Uterus (tissue), 4 donors: Measurements from ENCODE around the gene NPHP3. TPM values are rescaled to one million over a fixed set of nuclear protein-coding genes. Genes with fewer than 3 reads are reported as not detected.

Source experiments
- DNase-seq, 2 donors: peaks; one replicate each; pipeline ENCODE4 v3.0.0-alpha.2; 2019 to 2020
- H3K27ac ChIP-seq, 2 donors: fragments of 200-600 bp; sonication (generic); 1 replicate in 1 of 2; 2 replicates in 1 of 2; pipeline ENCODE4 v1.5.1; 2016 to 2018
- H3K27me3 ChIP-seq, 2 donors: fragments of 200-600 bp; sonication (generic); one replicate each; pipeline ENCODE4 v1.5.1; 2018 to 2019; ENCODE audit warnings: control low read depth in 1 of 2
- H3K36me3 ChIP-seq, 2 donors: fragments of 200-600 bp; sonication (generic); one replicate each; pipeline ENCODE4 v1.5.1; 2019; ENCODE audit warnings: control low read depth in 1 of 2
- H3K4me1 ChIP-seq, 2 donors: fragments of 200-600 bp; sonication (generic); one replicate each; pipeline ENCODE4 v1.5.1; 2018 to 2019; ENCODE audit warnings: control low read depth in 1 of 2
- H3K4me3 ChIP-seq, 2 donors: fragments of 200-600 bp; sonication (generic); 1 replicate in 1 of 2; 2 replicates in 1 of 2; pipeline ENCODE4 v1.5.1; 2018 to 2019; ENCODE audit warnings: mild to moderate bottlenecking in 1 of 2
- H3K9me3 ChIP-seq, 2 donors: fragments of 200-600 bp; sonication (generic); one replicate each; pipeline ENCODE4 v1.5.1; 2019; ENCODE audit warnings: control low read depth in 1 of 2
- CTCF ChIP-seq, 4 experiments: fragments of 200-600 bp in 2 of 4; fragments of 450-650 bp in 2 of 4; sonication (generic) in 2 of 4; IDR thresholded peaks; one replicate each; pipeline ENCODE4 v1.5.1; 2016 to 2019; ENCODE audit warnings: antibody characterized with exemption in 4 of 4, mild to moderate bottlenecking in 2 of 4, moderate library complexity in 1 of 4
- POLR2A ChIP-seq, 2 donors: fragments of 450-650 bp; IDR thresholded peaks; one replicate each; pipeline ENCODE4 v1.6.1; 2016; ENCODE audit warnings: antibody characterized with exemption in 2 of 2, mild to moderate bottlenecking in 1 of 2, moderate library complexity in 1 of 2
- intact Hi-C: fragments of 100-400 bp; cut with DNase I; formaldehyde crosslinking; loops from one replicate; pipeline ENCODE4 v1.15.1; 2023; ENCODE audit warnings: low total_unique reads
- total RNA-seq, 4 donors: library from RNA; depleted of rRNA in 3 of 4; stranded (reverse); fragments of >200 nt in 3 of 4; gene quantifications; one replicate each; pipeline versions ENCODE4 v1.1.0 to v1.2.4, GENCODE V29; 2014 to 2023
- donor health status: DM: yes; HTN: yes; CAD: no.

Gene NPHP3
- total RNA-seq, 4 donors from 2014 or later: 50.3 to 111 (median 57.8) TPM

- H3K4me1 ChIP-seq: no peaks in the 10 kb centered on the region
- TF ChIP-seq CTCF (IDR thresholded peaks at IDR 0.05) (no peak), POLR2A (IDR thresholded peaks at IDR 0.05) (no peak)
- no peaks in the 10 kb centered on the region for H3K27me3 ChIP-seq
- H3K9me3 ChIP-seq: no peaks in the 10 kb centered on the region
- no peak overlapping the region for H3K4me3 ChIP-seq
- intact Hi-C loops: no loop called here
- no peak overlapping the region for H3K27ac ChIP-seq
- peaks cover 0 to 2% of the 10 kb centered on the region in 2 donors for H3K36me3 ChIP-seq
- no peak for DNase-seq
Observed at GRCh38 chr3:132679911-132680310, 42.3 kb downstream of the NPHP3 start.

GRCh38 chr3:132675408-132675807 is 46.8 kb downstream of the NPHP3 start:
- no peak overlapping the region for H3K4me3 ChIP-seq
- TF ChIP-seq CTCF (IDR thresholded peaks at IDR 0.05) (no peak), POLR2A (IDR thresholded peaks at IDR 0.05) (no peak)

GRCh38 chr3:132669256-132669777 is 52.9 kb downstream of the NPHP3 start:
- Histone ChIP-seq H3K4me1 (peaks cover 0 to 2% of the 10 kb centered on the region in 2 donors), H3K9me3 (no peaks in the 10 kb centered on the region), H3K27ac (no peak overlapping the region), H3K27me3 (no peaks in the 10 kb centered on the region), H3K36me3 (no peaks in the 10 kb centered on the region), H3K4me3 (no peak overlapping the region)
- intact Hi-C loops: no loop called here
- TF ChIP-seq CTCF (IDR thresholded peaks at IDR 0.05) (no peak), POLR2A (IDR thresholded peaks at IDR 0.05) (no peak)
- DNase-seq: no peak

More at GRCh38 chr3:132675408-132675807, 46.8 kb downstream of the NPHP3 start:
- DNase-seq: no peak
- peaks cover 0 to 4% of the 10 kb centered on the region in 2 donors for H3K36me3 ChIP-seq
- H3K27me3 ChIP-seq: no peaks in the 10 kb centered on the region
- peaks cover 0 to 2% of the 10 kb centered on the region in 2 donors for H3K4me1 ChIP-seq
- H3K9me3 ChIP-seq: no peaks in the 10 kb centered on the region
- intact Hi-C loops: no loop called here
- H3K27ac ChIP-seq: no peak overlapping the region

GRCh38 chr3:132665230-132665745 is 56.9 kb downstream of the NPHP3 start:
- H3K27ac ChIP-seq: no peak overlapping the region
- no peaks in the 10 kb centered on the region for H3K36me3 ChIP-seq
- TF ChIP-seq POLR2A (IDR thresholded peaks at IDR 0.05) (no peak), CTCF (IDR thresholded peaks at IDR 0.05) (no peak)
- peaks cover 0 to 5% of the 10 kb centered on the region in 2 donors for H3K4me1 ChIP-seq
- DNase-seq: no peak
- no peaks in the 10 kb centered on the region for H3K9me3 ChIP-seq
- H3K27me3 ChIP-seq: no peaks in the 10 kb centered on the region
- intact Hi-C loops: no loop called here
- no peak overlapping the region for H3K4me3 ChIP-seq

- intact Hi-C loops: no loop called here
- Histone ChIP-seq H3K36me3 (no peaks in the 10 kb centered on the region), H3K9me3 (no peaks in the 10 kb centered on the region), H3K27me3 (no peaks in the 10 kb centered on the region), H3K27ac (no peak overlapping the region), H3K4me3 (no peak overlapping the region), H3K4me1 (peaks cover 0 to 5% of the 10 kb centered on the region in 2 donors)
- no peak for TF ChIP-seq CTCF (IDR thresholded peaks at IDR 0.05)
- TF ChIP-seq POLR2A (IDR thresholded peaks at IDR 0.05): no peak
- no peak for DNase-seq
Observed at GRCh38 chr3:132662212-132662611, 60.0 kb downstream of the NPHP3 start.
